HFF-Myc (cell line): ENCODE measurements around the gene HMGB1.
A peak's percentile ranks its signal among the peaks of the same experiment; 100 is the strongest.

Source experiments
- DNase-seq: peaks from one replicate; pipeline ENCODE4 v3.0.0-alpha.2; 2011; ENCODE audit warnings: low read depth; ENCODE audit errors: extremely low read depth
- H3K4me3 ChIP-seq: replicated peaks from 2 replicates; pipeline ENCODE4 v1.5.1; 2011; ENCODE audit warnings: low read depth, mild to moderate bottlenecking, control low read depth, low read length
- CTCF ChIP-seq: IDR thresholded peaks from 2 replicates; pipeline ENCODE4 v1.5.1; 2012; ENCODE audit warnings: mild to moderate bottlenecking, low read depth, low read length, control low read depth; ENCODE audit errors: missing control alignments

Gene HMGB1

GRCh38 chr13:30412346-30412745 is 53.4 kb downstream of the HMGB1 start:
- no peak for TF ChIP-seq CTCF
- H3K4me3 ChIP-seq = no peak overlapping the region
- no peak for DNase-seq

GRCh38 chr13:30410705-30411125 is 55.0 kb downstream of the HMGB1 start:
- DNase-seq = no peak
- H3K4me3 ChIP-seq = no peak overlapping the region
- no peak for TF ChIP-seq CTCF

- no peak overlapping the region for H3K4me3 ChIP-seq
- no peak for DNase-seq
- no peak for TF ChIP-seq CTCF
These were observed 55.6 kb downstream of the HMGB1 start for GRCh38 chr13:30409886-30410704.

GRCh38 chr13:30408319-30409101 is 57.2 kb downstream of the HMGB1 start:
- TF ChIP-seq CTCF = peak; percentile 56
- no peak overlapping the region for H3K4me3 ChIP-seq
- DNase-seq = no peak

GRCh38 chr13:30406779-30407416 is 58.8 kb downstream of the HMGB1 start:
- no peak overlapping the region for H3K4me3 ChIP-seq
- no peak for DNase-seq
- no peak for TF ChIP-seq CTCF
